Endothelial cell of umbilical vein (primary cell): Measurements from ENCODE around the gene NLN. TPM values are rescaled to one million over a fixed set of nuclear protein-coding genes. Genes with fewer than 3 reads are reported as not detected.

Source experiments
- BruUV-seq: library from RNA; stranded (reverse); fragments of 400-500 nt; replicated peaks from 2 replicates; lab custom pipeline; 2021; lab: Mats Ljungman, UMichigan
- CTCF ChIA-PET: fragments of 300-600, 350-600 bp; sonication (Branson Sonifier 250); formaldehyde crosslinking; loops from one replicate; lab custom pipeline; 2021; ENCODE audit warnings: antibody characterized with exemption, inconsistent platforms; lab: Charles Lee
- POLR2A ChIA-PET: fragments of 300-600, 350-600 bp; sonication (Branson Sonifier 250); formaldehyde crosslinking; loops from one replicate; lab custom pipeline; 2021; ENCODE audit warnings: antibody characterized with exemption, inconsistent platforms; lab: Charles Lee
- DNase-seq: peaks from one replicate; pipeline ENCODE4 v3.0.0-alpha.2; 2011; ENCODE audit warnings: low read depth, low spot score
- FAIRE-seq: peaks from 2 replicates; lab custom pipeline; 2011; peaks lifted over from hg19 to GRCh38; lab: Jason Lieb, UNC
- H2AFZ ChIP-seq: 2 replicates; pipeline ENCODE4 v1.6.0; 2012; ENCODE audit warnings: low read depth, low read length, control low read depth, inconsistent platforms
- H3K27ac ChIP-seq: 2 replicates; pipeline ENCODE4 v1.5.1; 2011; ENCODE audit warnings: low read depth, mild to moderate bottlenecking, control low read depth, low read length, moderate library complexity; ENCODE audit not compliant: insufficient read depth
- H3K27me3 ChIP-seq, 2 experiments: 2 replicates each; pipeline versions ENCODE4 v1.6.0 to v1.6.1; 2011; ENCODE audit warnings: low read length in 2 of 2, mixed read lengths in 1 of 2; ENCODE audit not compliant: control insufficient read depth in 2 of 2, insufficient read depth in 2 of 2
- H3K36me3 ChIP-seq, 2 experiments: 2 replicates in 1 of 2; 3 replicates in 1 of 2; pipeline ENCODE4 v1.5.1; 2011; ENCODE audit warnings: low read length in 2 of 2, mild to moderate bottlenecking in 1 of 2, moderate library complexity in 1 of 2; ENCODE audit not compliant: control insufficient read depth in 2 of 2, insufficient read depth in 2 of 2; ENCODE audit errors: extremely low read depth in 1 of 2
- H3K4me1 ChIP-seq: 3 replicates; pipeline ENCODE4 v1.5.1; 2011; ENCODE audit warnings: mild to moderate bottlenecking, low read length; ENCODE audit not compliant: control insufficient read depth, insufficient read depth; ENCODE audit errors: extremely low read depth
- H3K4me2 ChIP-seq: 2 replicates; pipeline ENCODE4 v1.6.1; 2011; ENCODE audit warnings: low read length, control low read depth, mixed read lengths; ENCODE audit not compliant: insufficient read depth
- H3K4me3 ChIP-seq, 3 experiments: fragments of 200-600 bp in 1 of 3; sonication (generic), shearing (Covaris generic) in 1 of 3; replicated peaks in 1 of 3; 2 replicates each; pipeline ENCODE4 v1.5.1; 2011 to 2016; ENCODE audit warnings: control low read depth in 3 of 3, low read length in 3 of 3, mild to moderate bottlenecking in 2 of 3, inconsistent platforms in 1 of 3, low read depth in 1 of 3, moderate library complexity in 1 of 3; ENCODE audit not compliant: insufficient read depth in 1 of 3
- H3K79me2 ChIP-seq: 2 replicates; pipeline ENCODE4 v1.6.0; 2012; ENCODE audit warnings: low read length, inconsistent platforms; ENCODE audit not compliant: control insufficient read depth, insufficient read depth
- H3K9ac ChIP-seq: replicated peaks from 2 replicates; pipeline ENCODE3; 2011; ENCODE audit warnings: low read length, control low read depth; ENCODE audit not compliant: insufficient read depth; ENCODE audit errors: extremely low read depth
- H3K9me1 ChIP-seq: replicated peaks from 3 replicates; pipeline ENCODE4 v1.6.0; 2011; ENCODE audit warnings: mild to moderate bottlenecking, low read length; ENCODE audit not compliant: control insufficient read depth, insufficient read depth; ENCODE audit errors: extremely low read depth
- H3K9me3 ChIP-seq: replicated peaks from 2 replicates; pipeline ENCODE4 v1.5.1; 2012; ENCODE audit warnings: low read length, inconsistent platforms; ENCODE audit not compliant: control insufficient read depth, insufficient read depth
- H4K20me1 ChIP-seq: replicated peaks from 2 replicates; pipeline ENCODE3; 2011; ENCODE audit warnings: mild to moderate bottlenecking, low read length; ENCODE audit not compliant: control insufficient read depth, insufficient read depth; ENCODE audit errors: extremely low read depth
- EZH2 ChIP-seq: IDR thresholded peaks from 2 replicates; pipeline ENCODE4 v1.6.1; 2012; ENCODE audit warnings: borderline replicate concordance, low read depth, mild to moderate bottlenecking, moderate library complexity, low read length, inconsistent platforms; ENCODE audit not compliant: severe bottlenecking
- FOS ChIP-seq: IDR thresholded peaks from 2 replicates; pipeline ENCODE4 v1.6.1; 2011; ENCODE audit warnings: mild to moderate bottlenecking, low read length, moderate library complexity, borderline replicate concordance; ENCODE audit not compliant: insufficient read depth
- GATA2 ChIP-seq: IDR thresholded peaks from 2 replicates; pipeline ENCODE4 v1.7.0; 2011; ENCODE audit warnings: low read depth, mild to moderate bottlenecking, moderate library complexity, mixed read lengths, low read length; ENCODE audit not compliant: insufficient read length, insufficient read depth
- JUN ChIP-seq: IDR thresholded peaks from 2 replicates; pipeline ENCODE4 v1.6.1; 2011; ENCODE audit warnings: borderline replicate concordance, low read depth; ENCODE audit not compliant: insufficient read length, insufficient read depth
- MYC ChIP-seq: IDR thresholded peaks from one replicate; pipeline ENCODE4 v1.6.1; 2011; ENCODE audit warnings: mild to moderate bottlenecking, low read depth, low read length
- POLR2A ChIP-seq: IDR thresholded peaks from 2 replicates; pipeline ENCODE4 v1.6.1; 2012; ENCODE audit warnings: low read depth, mild to moderate bottlenecking, control low read depth, low read length
- POLR2AphosphoS5 ChIP-seq: IDR thresholded peaks from 2 replicates; pipeline ENCODE4 v1.6.1; 2012; ENCODE audit warnings: low read depth, mild to moderate bottlenecking, control low read depth, low read length, moderate library complexity; ENCODE audit not compliant: insufficient read depth
- dilution Hi-C: fragments of 300-500 bp; cut with MboI; formaldehyde crosslinking; loops from one replicate; pipeline ENCODE4 v1.15.0; 2019; ENCODE audit warnings: low sequenced_read_pairs; ENCODE audit not compliant: extremely low pct_ligation_motif_present
- intact Hi-C: fragments of 100-400 bp; cut with micrococcal nuclease; formaldehyde crosslinking; loops from one replicate; pipeline ENCODE4 v1.10.0; 2022
- polyA plus RNA-seq, 4 experiments: library from polyadenylated mRNA; depleted of rRNA in 3 of 4; stranded (reverse) in 3 of 4; unstranded in 1 of 4; fragments of >200 nt; gene quantifications; 2 replicates each; pipeline versions ENCODE4 v1.2.1 to v1.2.3, GENCODE V29; 2011 to 2012; ENCODE audit warnings: missing spikeins in 1 of 4
- total RNA-seq: library from RNA; stranded (reverse); gene quantifications from 2 replicates; pipeline ENCODE4 v1.2.3, GENCODE V29; 2021
- TF ChIP-seq, protein P1 (sequence below), 2 donors: IDR thresholded peaks; 1 replicate in 1 of 2; 2 replicates in 1 of 2; pipeline ENCODE4 v1.5.1; 2011; ENCODE audit warnings: low read length in 2 of 2, mild to moderate bottlenecking in 2 of 2, moderate library complexity in 2 of 2, control low read depth in 1 of 2, inconsistent platforms in 1 of 2, low read depth in 1 of 2; ENCODE audit not compliant: insufficient read depth in 1 of 2; ENCODE audit errors: extremely low read depth in 1 of 2
- TF ChIP-seq, protein P2 (sequence below): IDR thresholded peaks from 2 replicates; pipeline ENCODE4 v1.6.1; 2011; ENCODE audit not compliant: insufficient read depth, insufficient read length

NLN gene
- total and polyA plus RNA-seq, 2 donors (not counting 3 experiments of a cell fraction or from before 2014, with no cell fraction given) = 14.2 to 63.3 TPM

DNA sequence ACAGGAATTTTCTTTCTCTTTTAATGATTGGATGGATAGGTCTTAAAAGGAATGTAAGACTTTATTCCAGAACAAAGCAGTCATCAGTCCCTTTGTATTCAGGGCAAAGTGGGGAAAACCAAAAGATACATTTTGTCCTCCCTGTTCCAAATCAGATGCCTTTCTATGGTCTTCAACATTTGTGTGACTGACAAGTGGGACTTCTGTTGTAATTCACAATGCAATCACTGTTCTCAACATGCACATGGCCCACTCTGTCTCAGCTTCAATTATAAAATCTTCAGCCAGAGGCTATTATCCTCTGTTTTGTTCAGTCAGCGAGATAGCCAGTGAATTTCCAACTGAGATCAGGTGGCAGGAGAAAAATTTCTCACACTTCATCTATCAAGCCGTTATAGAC is 108.9 kb downstream of the NLN start:
- intact Hi-C loops (no loop called here), dilution Hi-C loops (no loop called here)
- Histone ChIP-seq H3K4me1 (no peaks in the 10 kb centered on the region), H3K4me2 (no peak overlapping the region), H2AFZ (no peak overlapping the region), H3K79me2 (no peaks in the 10 kb centered on the region), H3K9me3 (no peaks in the 10 kb centered on the region), H3K27ac (no peak overlapping the region), H3K4me3 (no peak overlapping the region), H3K9ac (no peak overlapping the region), H3K27me3 (no peaks in the 10 kb centered on the region), H3K36me3 (no peaks in the 10 kb centered on the region), H3K9me1 (no peaks in the 10 kb centered on the region), H4K20me1 (no peaks in the 10 kb centered on the region)
- POLR2A ChIA-PET = no interaction called here
- DNase-seq (no peak), FAIRE-seq (no peak)
- TF ChIP-seq POLR2A (no peak), EZH2 (no peak)
- no TSS peak for BruUV-seq
- CTCF ChIA-PET = interaction anchor here (1.9 kb wide), 1 partner anchor 10 kb away, joined by 6 read pairs; no protein-coding TSS in a partner anchor

GRCh38 chr5:65831276-65831675 is 109.3 kb downstream of the NLN start:
- Histone ChIP-seq H3K27me3 (no peaks in the 10 kb centered on the region), H3K79me2 (no peaks in the 10 kb centered on the region), H3K4me3 (no peak overlapping the region), H4K20me1 (no peaks in the 10 kb centered on the region), H2AFZ (no peak overlapping the region), H3K9me3 (no peaks in the 10 kb centered on the region), H3K9me1 (no peaks in the 10 kb centered on the region), H3K36me3 (no peaks in the 10 kb centered on the region), H3K4me1 (no peaks in the 10 kb centered on the region), H3K9ac (no peak overlapping the region), H3K27ac (no peak overlapping the region), H3K4me2 (no peak overlapping the region)
- DNase-seq = no peak
- no TSS peak for BruUV-seq
- intact Hi-C loops = no loop called here
- POLR2A ChIA-PET = no interaction called here
- TF ChIP-seq, protein P1, sequence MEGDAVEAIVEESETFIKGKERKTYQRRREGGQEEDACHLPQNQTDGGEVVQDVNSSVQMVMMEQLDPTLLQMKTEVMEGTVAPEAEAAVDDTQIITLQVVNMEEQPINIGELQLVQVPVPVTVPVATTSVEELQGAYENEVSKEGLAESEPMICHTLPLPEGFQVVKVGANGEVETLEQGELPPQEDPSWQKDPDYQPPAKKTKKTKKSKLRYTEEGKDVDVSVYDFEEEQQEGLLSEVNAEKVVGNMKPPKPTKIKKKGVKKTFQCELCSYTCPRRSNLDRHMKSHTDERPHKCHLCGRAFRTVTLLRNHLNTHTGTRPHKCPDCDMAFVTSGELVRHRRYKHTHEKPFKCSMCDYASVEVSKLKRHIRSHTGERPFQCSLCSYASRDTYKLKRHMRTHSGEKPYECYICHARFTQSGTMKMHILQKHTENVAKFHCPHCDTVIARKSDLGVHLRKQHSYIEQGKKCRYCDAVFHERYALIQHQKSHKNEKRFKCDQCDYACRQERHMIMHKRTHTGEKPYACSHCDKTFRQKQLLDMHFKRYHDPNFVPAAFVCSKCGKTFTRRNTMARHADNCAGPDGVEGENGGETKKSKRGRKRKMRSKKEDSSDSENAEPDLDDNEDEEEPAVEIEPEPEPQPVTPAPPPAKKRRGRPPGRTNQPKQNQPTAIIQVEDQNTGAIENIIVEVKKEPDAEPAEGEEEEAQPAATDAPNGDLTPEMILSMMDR (IDR thresholded peaks at IDR 0.05; ENCODE audit: extremely low read depth in 1 of 2, insufficient read depth in 1 of 2, low read depth in 1 of 2, low read length in 2 of 2) = no peak
- no peak for TF ChIP-seq POLR2AphosphoS5
- no peak for TF ChIP-seq GATA2
- no peak for TF ChIP-seq FOS
- TF ChIP-seq, protein P2, sequence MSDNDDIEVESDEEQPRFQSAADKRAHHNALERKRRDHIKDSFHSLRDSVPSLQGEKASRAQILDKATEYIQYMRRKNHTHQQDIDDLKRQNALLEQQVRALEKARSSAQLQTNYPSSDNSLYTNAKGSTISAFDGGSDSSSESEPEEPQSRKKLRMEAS = no peak
- no peak for TF ChIP-seq JUN
- TF ChIP-seq POLR2A = no peak
- no peak for TF ChIP-seq EZH2
- no peak for TF ChIP-seq MYC
- dilution Hi-C loops = no loop called here
- FAIRE-seq = no peak
- CTCF ChIA-PET = interaction anchor here (1.0 to 1.9 kb wide), 2 partner anchors 9 to 12 kb away, joined by 3 to 6 read pairs; no protein-coding TSS in a partner anchor
